GM12874 (cell line): ENCODE results near the gene PSMB5.

Source experiments
- TF ChIP-seq, protein P1 (sequence below): IDR thresholded peaks from 2 replicates; pipeline ENCODE4 v1.5.1; 2011; ENCODE audit warnings: low read depth, mild to moderate bottlenecking, control low read depth, low read length, moderate library complexity; ENCODE audit not compliant: insufficient read depth

The PSMB5 gene

DNA sequence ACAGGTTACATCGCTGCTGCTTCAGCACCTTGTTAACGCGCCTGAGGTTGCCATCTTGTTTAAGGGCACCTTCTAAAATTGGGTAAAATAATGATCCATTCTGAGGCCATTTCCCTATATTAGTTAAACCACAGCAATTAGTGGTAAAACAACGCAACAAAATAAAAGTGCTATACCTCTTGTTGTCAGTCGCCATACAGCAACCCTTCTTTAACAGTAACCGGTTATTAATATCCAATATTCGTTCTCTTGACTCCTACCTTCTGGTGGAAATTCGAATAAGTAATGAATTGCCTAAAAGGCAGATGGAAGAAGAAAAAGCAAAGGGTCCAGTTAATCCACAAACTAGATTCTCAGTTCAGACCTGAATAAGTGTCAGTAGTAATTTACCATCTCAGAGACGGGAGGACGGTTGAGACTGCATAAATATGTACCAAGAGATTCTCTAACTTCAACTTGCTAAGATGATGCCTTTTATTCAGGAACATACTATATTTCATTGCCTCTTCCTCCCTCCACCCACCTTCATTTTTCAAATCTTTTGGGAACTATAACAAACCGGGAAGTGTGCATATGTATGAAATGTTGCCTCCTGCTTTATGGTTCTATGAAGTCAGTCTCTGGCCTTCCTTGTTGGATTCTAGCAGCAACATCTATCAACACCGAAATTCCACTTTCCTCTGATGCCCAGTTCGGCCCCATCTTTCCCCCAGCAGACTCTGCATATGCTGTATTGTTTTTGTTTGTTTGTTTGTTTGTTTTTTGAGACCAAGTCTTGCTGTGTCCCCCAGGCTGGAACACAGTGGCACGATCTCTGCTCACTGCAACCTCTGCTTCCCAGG lies 824 bp upstream of the PSMB5 start:
- TF ChIP-seq, protein P1, sequence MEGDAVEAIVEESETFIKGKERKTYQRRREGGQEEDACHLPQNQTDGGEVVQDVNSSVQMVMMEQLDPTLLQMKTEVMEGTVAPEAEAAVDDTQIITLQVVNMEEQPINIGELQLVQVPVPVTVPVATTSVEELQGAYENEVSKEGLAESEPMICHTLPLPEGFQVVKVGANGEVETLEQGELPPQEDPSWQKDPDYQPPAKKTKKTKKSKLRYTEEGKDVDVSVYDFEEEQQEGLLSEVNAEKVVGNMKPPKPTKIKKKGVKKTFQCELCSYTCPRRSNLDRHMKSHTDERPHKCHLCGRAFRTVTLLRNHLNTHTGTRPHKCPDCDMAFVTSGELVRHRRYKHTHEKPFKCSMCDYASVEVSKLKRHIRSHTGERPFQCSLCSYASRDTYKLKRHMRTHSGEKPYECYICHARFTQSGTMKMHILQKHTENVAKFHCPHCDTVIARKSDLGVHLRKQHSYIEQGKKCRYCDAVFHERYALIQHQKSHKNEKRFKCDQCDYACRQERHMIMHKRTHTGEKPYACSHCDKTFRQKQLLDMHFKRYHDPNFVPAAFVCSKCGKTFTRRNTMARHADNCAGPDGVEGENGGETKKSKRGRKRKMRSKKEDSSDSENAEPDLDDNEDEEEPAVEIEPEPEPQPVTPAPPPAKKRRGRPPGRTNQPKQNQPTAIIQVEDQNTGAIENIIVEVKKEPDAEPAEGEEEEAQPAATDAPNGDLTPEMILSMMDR = no peak

DNA sequence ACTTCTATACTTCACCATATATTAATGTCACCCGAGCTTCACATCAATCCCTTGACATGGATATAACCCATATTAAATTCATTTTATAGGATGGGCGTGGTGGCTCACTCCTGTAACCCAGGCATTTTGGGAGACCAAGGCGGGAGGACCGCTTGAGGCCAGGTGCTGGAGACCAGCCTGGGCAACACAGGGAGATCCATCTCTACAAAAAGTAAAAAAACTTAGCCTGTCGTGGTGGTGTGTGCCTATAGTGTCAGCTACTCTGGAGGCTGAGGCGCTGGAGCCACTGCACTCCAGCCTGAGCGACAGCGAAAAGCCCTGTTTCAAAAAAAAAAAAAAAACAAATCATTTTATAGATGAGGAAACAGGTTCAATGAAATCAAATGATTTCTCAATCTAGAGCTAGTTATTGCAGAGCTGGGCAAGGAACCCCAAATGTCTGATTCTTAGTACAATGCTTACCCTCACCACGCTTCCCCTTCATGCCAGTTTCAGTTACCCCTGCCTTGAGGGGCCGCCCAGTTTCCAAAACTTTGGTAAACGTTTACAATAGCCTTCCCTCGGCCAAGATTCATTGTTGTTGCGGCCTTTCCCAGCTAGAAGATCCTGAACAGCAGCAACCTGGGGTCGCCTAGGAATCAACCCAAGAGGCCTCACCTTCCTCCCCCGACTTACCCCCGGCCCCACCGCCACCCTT lies 751 bp downstream of the PSMB5 start:
- TF ChIP-seq, protein P1 = no peak

DNA sequence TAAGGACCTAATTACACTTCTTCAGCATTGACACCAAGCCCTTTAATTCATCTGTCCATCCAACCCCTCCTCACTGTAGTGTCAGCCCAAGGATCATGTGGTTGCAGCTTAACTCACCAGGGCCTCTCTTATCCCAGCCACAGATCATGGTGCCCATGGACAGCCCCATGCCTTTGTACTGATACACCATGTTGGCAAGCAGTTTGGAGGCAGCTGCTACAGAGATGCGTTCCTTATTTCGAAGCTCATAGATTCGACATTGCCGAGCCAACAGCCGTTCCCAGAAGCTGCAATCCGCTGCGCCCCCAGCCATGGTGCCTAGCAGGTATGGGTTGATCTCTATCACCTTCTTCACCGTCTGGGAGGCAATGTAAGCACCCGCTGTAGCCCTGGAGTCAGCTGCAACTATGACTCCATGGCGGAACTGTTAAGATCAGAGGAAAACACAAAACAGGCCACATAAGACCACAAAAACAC lies 1.4 kb downstream of the PSMB5 start:
- TF ChIP-seq, protein P1 = no peak

DNA sequence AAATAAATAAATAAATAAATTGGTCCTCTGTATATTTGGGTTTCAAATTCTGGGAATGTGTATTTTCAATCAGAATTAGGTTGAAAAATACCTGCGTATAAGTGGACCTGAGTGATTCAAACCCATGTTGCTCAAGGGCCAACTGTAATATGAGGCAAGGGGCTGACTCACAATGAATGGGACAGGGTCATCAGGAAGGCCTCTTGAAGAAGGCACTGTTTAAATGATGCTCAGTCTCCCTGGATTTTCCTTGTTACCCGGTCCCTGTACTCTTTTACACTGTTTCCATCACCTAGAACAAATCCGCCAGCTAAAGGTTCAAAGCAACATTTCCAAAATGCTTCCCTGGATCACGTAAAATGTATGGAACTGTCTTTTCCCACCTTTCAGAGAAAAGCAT lies 3.8 kb downstream of the PSMB5 start:
- TF ChIP-seq, protein P1 = no peak

DNA sequence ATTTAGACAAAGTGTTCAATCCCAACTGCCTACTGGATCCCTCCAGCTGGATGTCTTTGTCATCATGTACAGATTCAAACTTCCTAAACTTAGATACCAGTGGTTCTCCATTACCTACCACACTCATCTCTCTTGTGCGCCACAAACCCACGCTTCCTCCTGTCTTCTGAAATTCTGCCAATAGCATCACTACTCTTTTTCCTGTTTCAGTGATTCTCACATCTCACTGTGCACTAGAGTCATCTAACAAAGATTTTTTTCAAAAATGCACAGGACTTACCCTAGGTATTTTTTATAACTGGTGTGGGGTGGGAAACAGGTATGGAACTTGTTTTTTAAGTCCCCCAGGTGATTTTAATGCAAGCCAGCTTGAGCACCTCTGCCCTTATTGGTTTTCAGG lies 5.9 kb downstream of the PSMB5 start:
- TF ChIP-seq, protein P1 = no peak

DNA sequence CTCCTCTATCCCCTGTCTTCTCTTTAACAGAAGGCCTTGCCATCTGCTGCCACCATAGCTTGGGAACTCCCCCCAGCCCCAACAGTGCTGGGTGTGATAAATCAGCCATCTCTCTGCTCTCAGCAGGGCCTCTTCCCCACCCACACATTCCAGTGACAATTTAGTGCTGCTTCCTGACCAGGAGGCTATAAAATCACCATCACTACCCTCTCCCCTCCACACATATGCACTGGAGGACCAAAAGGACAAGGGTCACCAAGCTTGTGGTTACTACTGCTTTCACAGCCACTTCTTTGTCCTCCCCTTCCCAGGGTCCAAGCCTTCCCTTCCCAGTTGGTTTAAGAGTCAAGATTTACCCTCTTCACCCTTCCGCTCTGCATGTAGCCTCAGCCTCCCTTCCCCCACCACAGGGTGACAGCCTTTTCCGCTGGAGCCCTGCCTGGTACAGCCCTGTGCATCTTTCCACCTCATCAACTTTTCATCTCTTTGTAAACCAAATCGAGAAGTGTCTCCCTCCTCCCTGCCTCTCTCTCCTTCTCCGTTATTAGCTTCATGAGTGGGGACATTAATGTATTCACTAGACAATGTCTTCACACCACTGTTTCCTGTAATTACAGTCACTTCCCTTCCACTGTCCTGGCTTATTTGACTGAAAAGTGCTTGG lies 9.4 kb downstream of the PSMB5 start:
- TF ChIP-seq, protein P1 = no peak

DNA sequence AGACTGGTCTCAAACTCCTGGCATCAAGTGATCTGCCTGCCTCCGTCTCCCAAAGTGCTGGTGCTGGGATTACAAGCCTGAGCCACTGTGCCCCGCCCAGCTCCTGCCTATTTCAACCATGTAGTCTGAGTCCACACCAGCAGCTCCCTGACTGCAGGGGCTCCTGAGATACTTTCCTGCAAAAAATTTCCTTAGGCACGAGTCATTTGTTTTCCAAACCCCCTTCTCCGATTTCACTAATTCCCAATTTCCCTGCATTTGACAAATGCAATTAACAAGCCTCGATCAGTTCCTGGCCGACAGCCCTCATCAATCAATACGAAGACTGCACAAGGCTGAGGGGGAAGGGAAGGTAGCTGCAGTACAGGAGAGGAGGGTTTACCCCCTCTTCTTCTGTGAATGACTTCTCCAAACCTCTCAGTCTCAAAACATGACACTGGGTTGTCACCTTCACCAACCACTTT lies 10.1 kb downstream of the PSMB5 start:
- TF ChIP-seq, protein P1 = no peak
